IPS-15b (cell line): ENCODE results near the gene SASS6.
A peak's percentile ranks its signal among the peaks of the same experiment; 100 is the strongest.
"Not testable (repeated sequence)": the region's sequence is repeated elsewhere in the genome, so short reads cannot be mapped to it uniquely, and the experiment has no call there.

Source experiments
- H3K27me3 ChIP-seq: one replicate; pipeline ENCODE4 v1.6.1; 2013; ENCODE audit warnings: low read length; ENCODE audit not compliant: control insufficient read depth, insufficient read depth
- H3K36me3 ChIP-seq: one replicate; pipeline ENCODE4 v1.6.1; 2013; ENCODE audit warnings: low read length; ENCODE audit not compliant: control insufficient read depth, insufficient read depth
- H3K4me1 ChIP-seq: one replicate; pipeline ENCODE4 v1.6.1; 2013; ENCODE audit warnings: mild to moderate bottlenecking, low read length; ENCODE audit not compliant: control insufficient read depth, insufficient read depth
- H3K4me3 ChIP-seq: one replicate; pipeline ENCODE4 v1.5.1; 2013; ENCODE audit warnings: low read depth, low read length
- H3K9ac ChIP-seq: one replicate; pipeline ENCODE4 v1.6.1; 2013; ENCODE audit warnings: low read depth, mild to moderate bottlenecking, low read length
- H3K9me3 ChIP-seq: one replicate; pipeline ENCODE4 v1.6.1; 2013; ENCODE audit warnings: mild to moderate bottlenecking, low read length; ENCODE audit not compliant: control insufficient read depth, insufficient read depth

The SASS6 gene

GRCh38 chr1:100070201-100070939 lies 62.4 kb downstream of the SASS6 start:
- Histone ChIP-seq H3K4me3 (no peak overlapping the region), H3K9ac (no peak overlapping the region), H3K4me1 (no peaks in the 10 kb centered on the region), H3K9me3 (no peaks in the 10 kb centered on the region), H3K27me3 (no peaks in the 10 kb centered on the region), H3K36me3 (peaks cover 11% of the 10 kb centered on the region)

- no peak overlapping the region for H3K4me3 ChIP-seq
- H3K36me3 ChIP-seq, result peaks cover 11% of the 10 kb centered on the region
- H3K27me3 ChIP-seq, result no peaks in the 10 kb centered on the region
- H3K4me1 ChIP-seq, result no peaks in the 10 kb centered on the region
- no peak overlapping the region for H3K9ac ChIP-seq
- H3K9me3 ChIP-seq, result no peaks in the 10 kb centered on the region
These were observed 66.8 kb downstream of the SASS6 start for GRCh38 chr1:100065969-100066227.

- H3K9ac ChIP-seq, result no peak overlapping the region
- H3K4me3 ChIP-seq, result no peak overlapping the region
- no peaks in the 10 kb centered on the region for H3K27me3 ChIP-seq
- H3K9me3 ChIP-seq, result no peaks in the 10 kb centered on the region
- no peaks in the 10 kb centered on the region for H3K4me1 ChIP-seq
- H3K36me3 ChIP-seq, result peaks cover 11% of the 10 kb centered on the region
These were observed 67.4 kb downstream of the SASS6 start for GRCh38 chr1:100065183-100065968.

GRCh38 chr1:100061681-100062080 lies 71.0 kb downstream of the SASS6 start:
- Histone ChIP-seq H3K9ac (no peak overlapping the region), H3K27me3 (no peaks in the 10 kb centered on the region), H3K4me1 (no peaks in the 10 kb centered on the region), H3K36me3 (peaks cover 2% of the 10 kb centered on the region), H3K4me3 (no peak overlapping the region), H3K9me3 (no peaks in the 10 kb centered on the region)

GRCh38 chr1:100053727-100054126 lies 79.0 kb downstream of the SASS6 start:
- Histone ChIP-seq H3K9me3 (no peaks in the 10 kb centered on the region), H3K9ac (no peak overlapping the region), H3K27me3 (no peaks in the 10 kb centered on the region), H3K4me3 (no peak overlapping the region), H3K36me3 (no peaks in the 10 kb centered on the region), H3K4me1 (peaks cover 7% of the 10 kb centered on the region)

- no peak overlapping the region for H3K4me3 ChIP-seq
- H3K4me1 ChIP-seq, result peaks cover 11% of the 10 kb centered on the region
- no peak overlapping the region for H3K9ac ChIP-seq
- no peaks in the 10 kb centered on the region for H3K36me3 ChIP-seq
- H3K27me3 ChIP-seq, result no peaks in the 10 kb centered on the region
- H3K9me3 ChIP-seq, result no peaks in the 10 kb centered on the region
These were observed 79.6 kb downstream of the SASS6 start for GRCh38 chr1:100053119-100053518.

- no peaks in the 10 kb centered on the region for H3K27me3 ChIP-seq
- peaks cover 16% of the 10 kb centered on the region for H3K4me1 ChIP-seq
- no peaks in the 10 kb centered on the region for H3K36me3 ChIP-seq
- H3K9me3 ChIP-seq, result no peaks in the 10 kb centered on the region
- H3K9ac ChIP-seq, result no peak overlapping the region
- no peak overlapping the region for H3K4me3 ChIP-seq
These were observed 80.8 kb downstream of the SASS6 start for GRCh38 chr1:100051893-100052292.

GRCh38 chr1:100051401-100051800 lies 81.3 kb downstream of the SASS6 start:
- H3K9ac ChIP-seq, result no peak overlapping the region
- H3K27me3 ChIP-seq, result no peaks in the 10 kb centered on the region
- peaks cover 21% of the 10 kb centered on the region for H3K4me1 ChIP-seq
- H3K4me3 ChIP-seq, result no peak overlapping the region
- no peaks in the 10 kb centered on the region for H3K36me3 ChIP-seq
- no peaks in the 10 kb centered on the region for H3K9me3 ChIP-seq

GRCh38 chr1:100050139-100050538 lies 82.6 kb downstream of the SASS6 start:
- Histone ChIP-seq H3K9ac (no peak overlapping the region), H3K27me3 (no peaks in the 10 kb centered on the region), H3K4me3 (no peak overlapping the region), H3K36me3 (no peaks in the 10 kb centered on the region), H3K9me3 (no peaks in the 10 kb centered on the region), H3K4me1 (peaks cover 22% of the 10 kb centered on the region)

- H3K4me1 ChIP-seq, result peaks cover 22% of the 10 kb centered on the region
- H3K4me3 ChIP-seq, H3K9me3 ChIP-seq, H3K36me3 ChIP-seq, H3K27me3 ChIP-seq, H3K9ac ChIP-seq: not testable (repeated sequence)
These were observed 85.5 kb downstream of the SASS6 start for GRCh38 chr1:100047235-100047708.

- H3K36me3 ChIP-seq, result no peaks in the 10 kb centered on the region
- peaks cover 22% of the 10 kb centered on the region for H3K4me1 ChIP-seq
- no peak overlapping the region for H3K4me3 ChIP-seq
These were observed 87.5 kb downstream of the SASS6 start for GRCh38 chr1:100045206-100045605.

GRCh38 chr1:100039591-100039990 lies 93.1 kb downstream of the SASS6 start:
- no peaks in the 10 kb centered on the region for H3K36me3 ChIP-seq
- H3K4me1 ChIP-seq, result no peaks in the 10 kb centered on the region
- H3K9ac ChIP-seq, result no peak overlapping the region
- H3K9me3 ChIP-seq, result no peaks in the 10 kb centered on the region
- no peaks in the 10 kb centered on the region for H3K27me3 ChIP-seq
- peak overlapping the region; percentile 68 for H3K4me3 ChIP-seq

More at GRCh38 chr1:100045206-100045605, 87.5 kb downstream of the SASS6 start:
- no peak overlapping the region for H3K9ac ChIP-seq
- no peaks in the 10 kb centered on the region for H3K27me3 ChIP-seq
- H3K9me3 ChIP-seq, result no peaks in the 10 kb centered on the region
